K562 (cell line): Measurements from ENCODE around the gene CNOT6. TPM values are rescaled to one million over a fixed set of nuclear protein-coding genes. Genes with fewer than 3 reads are reported as not detected.

Source experiments
- ADNP ChIP-seq: fragments of 200-800 bp; sonication (Bioruptor generic); IDR thresholded peaks from 2 replicates; pipeline ENCODE4 v1.6.1; 2016; ENCODE audit warnings: missing genetic modification characterization, missing compliant biosample characterization
- ARNT ChIP-seq, 2 experiments: fragments of 450-650 bp; IDR thresholded peaks; 2 replicates each; pipeline ENCODE4 v1.6.1; 2016; ENCODE audit warnings: mild to moderate bottlenecking in 1 of 2
- ASH1L ChIP-seq: fragments of 450-650 bp; IDR thresholded peaks from 2 replicates; pipeline ENCODE4 v1.6.1; 2018; ENCODE audit warnings: borderline replicate concordance, mild to moderate bottlenecking, low read depth; ENCODE audit not compliant: partially characterized antibody
- FOXA3 ChIP-seq, 2 experiments: fragments of 450-650 bp in 1 of 2; sonication (generic) in 1 of 2; formaldehyde crosslinking; IDR thresholded peaks in 1 of 2; conservative IDR thresholded peaks in 1 of 2; 2 replicates each; pipeline versions ENCODE4 v1.4.0 to v1.8.0; 2020 to 2022; ENCODE audit warnings: mild to moderate bottlenecking in 2 of 2, missing genetic modification reagents in 1 of 2
- KDM4B ChIP-seq, 2 experiments: fragments of 450-650 bp in 1 of 2; sonication (generic) in 1 of 2; IDR thresholded peaks; 2 replicates each; pipeline ENCODE4 v1.6.1; 2016 to 2017; ENCODE audit warnings: borderline replicate concordance in 2 of 2, antibody characterized with exemption in 1 of 2, low read depth in 1 of 2, mild to moderate bottlenecking in 1 of 2
- POU5F1 ChIP-seq: fragments of 150-350 bp; IDR thresholded peaks from 2 replicates; pipeline ENCODE4 v1.6.1; 2014; ENCODE audit warnings: borderline replicate concordance, low read length, low read depth, mild to moderate bottlenecking; ENCODE audit not compliant: partially characterized antibody
- ZNF41 ChIP-seq: fragments of 250-450 bp; sonication (Bioruptor Pico); conservative IDR thresholded peaks from 2 replicates; pipeline ENCODE4 v1.4.0; 2020; ENCODE audit warnings: mild to moderate bottlenecking
- polyA plus RNA-seq, 8 experiments: library from polyadenylated mRNA; depleted of rRNA in 4 of 8; stranded (reverse) in 5 of 8; unstranded in 3 of 8; fragments of >200 nt; fragmentation: Nextera tagmentation in 2 of 8; fragmentation: Illumina TruSeq in 1 of 8; extraction: Ambion mirVana in 2 of 8; extraction: Trizol in 1 of 8; gene quantifications; 2 replicates each; pipeline versions ENCODE4 v1.2.1 to v1.2.3, GENCODE V29; 2011 to 2014; ENCODE audit warnings: inconsistent platforms in 1 of 8, missing spikeins in 1 of 8
- total RNA-seq, 7 experiments: library from RNA; depleted of rRNA in 6 of 7; stranded (reverse); fragments of >200 nt in 6 of 7; fragmentation: Illumina TruSeq in 2 of 7; extraction: Trizol in 2 of 7; gene quantifications; 2 replicates each; pipeline versions ENCODE4 v1.2.1 to v1.2.3, GENCODE V29; 2011 to 2021; ENCODE audit warnings: low replicate concordance in 1 of 7
- TF ChIP-seq, protein P1 (sequence below): fragments of 450-650 bp; IDR thresholded peaks from 2 replicates; pipeline ENCODE4 v1.6.1; 2016

The CNOT6 gene
- total and polyA plus RNA-seq, 9 of the 15 experiments (the other 6 are each of a cell fraction or from before 2014, with no cell fraction given): 4.9 to 32.4 (median 14.0) TPM

DNA sequence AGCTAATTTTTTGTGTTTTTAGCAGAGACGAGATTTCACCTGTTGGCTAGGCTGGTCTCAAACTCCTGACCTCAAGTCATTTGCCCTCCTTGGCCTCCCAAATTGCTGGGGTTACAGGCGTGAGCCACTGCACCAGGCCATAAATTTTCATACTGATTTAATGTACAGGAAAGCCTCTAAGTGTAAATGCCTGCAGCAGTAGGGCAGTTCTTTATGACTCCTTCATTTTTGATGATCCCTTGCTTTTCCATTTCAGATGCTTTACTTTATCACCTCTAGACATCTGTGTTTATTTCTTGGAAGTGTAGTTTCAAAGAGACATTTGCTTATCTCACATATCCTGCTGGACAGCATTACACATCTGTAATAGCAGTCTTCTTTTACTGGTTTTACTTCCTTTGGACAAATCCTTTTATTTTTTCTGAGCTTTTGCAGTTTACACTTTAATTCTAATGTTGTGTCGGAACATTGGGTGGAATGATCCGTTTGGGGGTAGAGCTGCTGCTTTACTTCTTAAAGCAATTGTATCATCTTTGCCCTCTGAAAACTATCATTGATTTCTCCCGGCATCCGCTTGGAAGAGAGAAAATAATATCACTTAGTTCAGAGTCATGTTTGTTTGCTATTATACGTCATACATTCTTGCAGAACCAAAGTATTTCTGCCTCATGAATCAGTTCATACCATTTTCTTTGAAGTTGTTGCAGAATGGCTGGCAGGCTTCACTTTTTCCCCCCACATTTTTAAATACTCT is 61.2 kb downstream of the CNOT6 start (continued):
- no peak for TF ChIP-seq KDM4B (IDR thresholded peaks at IDR 0.05; ENCODE audit: borderline replicate concordance in 2 of 2, low read depth in 1 of 2)
- TF ChIP-seq, protein P1, sequence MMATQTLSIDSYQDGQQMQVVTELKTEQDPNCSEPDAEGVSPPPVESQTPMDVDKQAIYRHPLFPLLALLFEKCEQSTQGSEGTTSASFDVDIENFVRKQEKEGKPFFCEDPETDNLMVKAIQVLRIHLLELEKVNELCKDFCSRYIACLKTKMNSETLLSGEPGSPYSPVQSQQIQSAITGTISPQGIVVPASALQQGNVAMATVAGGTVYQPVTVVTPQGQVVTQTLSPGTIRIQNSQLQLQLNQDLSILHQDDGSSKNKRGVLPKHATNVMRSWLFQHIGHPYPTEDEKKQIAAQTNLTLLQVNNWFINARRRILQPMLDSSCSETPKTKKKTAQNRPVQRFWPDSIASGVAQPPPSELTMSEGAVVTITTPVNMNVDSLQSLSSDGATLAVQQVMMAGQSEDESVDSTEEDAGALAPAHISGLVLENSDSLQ: peak; percentile 77
- TF ChIP-seq POU5F1: no peak
- TF ChIP-seq ADNP (tag): peak; percentile 81
- peak in 1 of 2 experiments; percentile 68; a peak in 2 of 4 replicates for TF ChIP-seq FOXA3 (CRISPR knock-in tag; conservative IDR thresholded peaks at IDR 0.05 in 1 of 2, IDR thresholded peaks at IDR 0.05 in 1 of 2)
- peak; percentile 86 to 97 for TF ChIP-seq ARNT (IDR thresholded peaks at IDR 0.05)
- TF ChIP-seq ASH1L: no peak
- no peak for TF ChIP-seq ZNF41
